ENCODE results near the gene ABCA9.
"Not testable (repeated sequence)": the region's sequence is repeated elsewhere in the genome, so short reads cannot be mapped to it uniquely, and the experiment has no call there.

ABCA9 gene

DNA sequence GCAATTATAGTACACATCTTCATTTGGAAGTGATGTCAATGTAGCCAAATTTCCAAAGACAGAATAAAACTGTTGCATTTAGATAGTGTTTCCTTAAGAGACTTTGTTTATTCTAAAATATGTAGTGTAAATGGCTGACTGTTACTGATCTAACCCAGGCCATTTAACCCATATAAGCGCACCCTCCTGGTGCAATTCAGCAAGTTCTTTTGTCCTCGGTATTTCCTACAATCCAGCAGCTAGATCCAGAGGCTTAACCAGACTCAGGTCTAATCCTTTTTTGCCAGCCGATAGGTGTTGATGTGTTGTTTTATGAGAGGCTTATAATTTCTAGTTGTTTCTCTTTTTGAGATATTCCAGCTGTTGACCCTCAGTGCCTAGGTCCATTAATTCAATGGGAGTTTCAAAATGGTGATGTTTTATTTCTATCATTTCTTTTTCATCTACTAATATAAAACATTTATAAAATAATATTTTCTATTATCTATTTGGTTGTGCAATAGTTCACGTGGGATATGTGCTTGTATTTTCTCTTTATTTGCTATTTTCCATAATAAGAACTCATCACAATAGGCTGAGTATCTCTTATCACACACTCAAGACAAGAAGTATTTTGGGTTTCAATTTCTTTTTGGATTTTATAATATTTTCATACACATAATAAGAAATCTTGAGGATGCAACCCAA lies 14.5 kb downstream of the ABCA9 start:
- DNase-seq (ENCODE audit: low read depth in 1 of 2, low spot score in 1 of 2), result no peak
- TF ChIP-seq JUND (IDR thresholded peaks at IDR 0.05; ENCODE audit: low read depth), result no peak
- in situ Hi-C loops (cut with HindIII; ENCODE audit: low pct_unique_long_range_greater_than_20kb, low sequenced_read_pairs), result no loop called here

DNA sequence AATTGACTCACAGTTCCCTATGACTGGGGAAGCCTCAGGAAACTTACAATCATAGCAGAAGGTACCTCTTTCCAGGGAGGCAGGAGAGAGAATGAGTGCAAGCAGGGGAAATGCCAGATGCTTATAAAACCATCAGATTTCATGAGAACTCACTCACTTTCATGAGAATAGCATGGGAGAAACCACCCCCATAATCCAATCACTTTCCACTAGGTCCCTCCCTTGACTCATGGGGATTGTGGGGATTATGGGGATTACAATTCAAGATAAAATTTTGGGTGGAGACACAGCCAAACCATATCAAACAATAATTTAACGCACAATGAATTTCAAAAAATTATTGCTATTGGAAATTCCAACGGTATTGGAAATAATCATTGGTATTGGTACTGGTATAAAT lies 15.1 kb downstream of the ABCA9 start:
- TF ChIP-seq JUND (IDR thresholded peaks at IDR 0.05; ENCODE audit: low read depth), result no peak
- in situ Hi-C loops (cut with HindIII; ENCODE audit: low pct_unique_long_range_greater_than_20kb, low sequenced_read_pairs), result no loop called here
- DNase-seq (ENCODE audit: low read depth in 1 of 2, low spot score in 1 of 2), result no peak

DNA sequence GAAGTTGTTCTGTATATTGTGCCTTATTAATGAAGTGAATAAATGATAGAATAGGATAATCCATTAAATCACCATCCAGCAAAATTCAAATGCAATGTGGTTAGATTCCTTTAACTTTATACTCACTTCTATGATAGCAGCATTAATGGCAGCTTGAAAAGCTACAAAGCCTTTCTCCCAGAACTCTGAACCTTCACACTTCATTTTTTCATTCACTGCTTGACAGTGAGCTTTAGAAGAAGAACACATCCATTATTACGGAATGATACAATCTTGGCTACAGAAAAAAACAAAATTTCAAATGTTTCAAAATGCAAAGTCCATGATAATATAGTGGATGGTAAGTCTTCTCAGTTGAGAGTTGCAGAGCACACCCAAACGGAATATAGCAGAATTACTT lies 16.4 kb downstream of the ABCA9 start:
- no peak for TF ChIP-seq JUND (IDR thresholded peaks at IDR 0.05; ENCODE audit: low read depth)
- in situ Hi-C loops (cut with HindIII; ENCODE audit: low pct_unique_long_range_greater_than_20kb, low sequenced_read_pairs), result no loop called here

DNA sequence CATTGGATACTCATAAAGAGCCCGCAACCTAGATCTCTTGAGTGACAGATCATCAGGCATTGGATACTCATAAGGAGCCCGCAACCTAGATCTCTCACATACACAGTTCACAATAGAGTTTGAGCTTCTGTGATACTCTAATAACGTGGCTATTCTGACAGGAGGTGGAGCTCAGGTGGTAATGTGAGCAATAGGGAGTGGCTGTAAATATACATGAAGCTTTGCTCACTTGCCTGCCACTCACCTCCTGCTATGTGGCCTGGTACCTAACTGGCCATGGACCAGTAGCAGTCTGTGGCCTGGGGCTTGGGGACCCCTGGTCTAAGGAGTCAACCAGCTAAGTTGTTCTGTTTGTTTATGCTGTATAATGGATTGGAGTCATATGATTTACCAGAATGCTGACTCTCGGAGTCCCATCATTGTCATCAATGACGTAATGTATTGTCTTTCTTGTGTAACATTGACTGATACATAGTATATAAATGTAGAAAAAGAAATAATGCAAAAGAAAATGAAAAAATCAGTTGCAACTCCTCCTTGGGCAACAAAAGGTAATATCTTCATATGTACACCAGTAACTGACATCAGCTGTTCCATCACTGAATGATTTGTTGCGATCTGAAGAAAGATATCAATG lies 17.5 kb downstream of the ABCA9 start:
- no peak for DNase-seq (ENCODE audit: low read depth in 1 of 2, low spot score in 1 of 2)
- in situ Hi-C loops (cut with HindIII; ENCODE audit: low pct_unique_long_range_greater_than_20kb, low sequenced_read_pairs), result no loop called here
- TF ChIP-seq JUND (IDR thresholded peaks at IDR 0.05; ENCODE audit: low read depth), result no peak

More for the DNA sequence above, 16.4 kb downstream of the ABCA9 start:
- DNase-seq (ENCODE audit: low read depth in 1 of 2, low spot score in 1 of 2), result no peak

DNA sequence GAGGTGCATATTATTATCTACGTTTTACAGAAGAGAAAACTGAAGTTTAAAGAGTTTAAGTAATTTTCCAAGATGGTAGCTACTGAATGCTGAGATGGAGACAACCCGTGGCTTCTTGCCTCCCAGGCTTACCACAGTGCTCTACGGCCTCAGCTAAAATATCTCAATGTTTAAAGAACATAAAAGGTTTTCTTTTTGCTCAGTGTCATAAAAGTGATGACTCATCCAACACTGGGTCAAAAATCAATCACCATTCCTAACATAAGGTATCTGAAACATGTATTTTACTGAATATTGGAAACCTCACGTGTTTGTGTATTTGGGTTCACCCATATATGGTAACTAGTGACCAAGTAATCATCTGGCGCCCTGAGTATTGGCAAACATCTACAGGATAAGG lies 18.4 kb downstream of the ABCA9 start:
- no peak for TF ChIP-seq JUND (IDR thresholded peaks at IDR 0.05; ENCODE audit: low read depth)
- in situ Hi-C loops (cut with HindIII; ENCODE audit: low pct_unique_long_range_greater_than_20kb, low sequenced_read_pairs), result no loop called here
- DNase-seq (ENCODE audit: low read depth in 1 of 2, low spot score in 1 of 2), result no peak

DNA sequence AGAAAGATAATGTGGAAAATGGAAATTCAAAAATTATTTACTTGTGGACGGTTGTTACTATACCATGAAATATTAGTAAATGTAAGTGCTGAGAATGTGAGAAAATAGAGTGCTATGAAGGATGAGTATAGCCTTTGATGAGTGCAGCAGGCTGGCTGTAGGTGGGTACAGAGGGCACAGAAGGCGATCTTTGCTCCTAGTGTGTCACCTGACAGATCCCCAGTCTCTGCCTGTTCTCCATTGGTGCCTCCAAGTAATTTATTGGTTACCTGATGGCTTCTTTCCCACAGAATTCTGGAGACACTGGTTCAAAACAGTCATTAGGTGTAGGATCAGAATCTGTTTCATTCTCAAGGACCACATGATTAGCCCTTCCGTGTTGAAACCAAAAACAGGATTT lies 28.9 kb downstream of the ABCA9 start:
- TF ChIP-seq JUND (IDR thresholded peaks at IDR 0.05; ENCODE audit: low read depth), result no peak
- DNase-seq (ENCODE audit: low read depth in 1 of 2, low spot score in 1 of 2), result no peak
- in situ Hi-C loops (cut with HindIII; ENCODE audit: low pct_unique_long_range_greater_than_20kb, low sequenced_read_pairs), result no loop called here

DNA sequence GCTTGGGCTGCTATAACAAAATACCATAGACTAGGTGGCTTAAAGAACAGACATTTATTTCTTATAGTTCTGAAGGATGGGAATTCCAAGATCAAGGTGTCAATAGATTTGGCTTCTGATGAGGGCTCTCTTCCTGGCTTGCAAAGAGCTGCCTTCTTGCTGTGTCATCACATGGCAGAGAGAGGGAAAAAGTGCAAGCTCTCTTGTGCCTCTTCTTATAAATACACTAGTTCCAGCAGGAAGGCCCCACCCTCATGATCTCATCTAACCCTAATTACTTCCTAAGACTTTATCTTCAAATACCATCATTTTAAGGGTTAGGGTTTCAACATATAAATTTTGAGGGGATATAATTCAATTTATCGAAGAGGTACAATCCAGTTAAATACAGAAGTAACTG lies 30.6 kb downstream of the ABCA9 start:
- no peak for DNase-seq (ENCODE audit: low read depth in 1 of 2, low spot score in 1 of 2)
- in situ Hi-C loops (cut with HindIII; ENCODE audit: low pct_unique_long_range_greater_than_20kb, low sequenced_read_pairs), result no loop called here
- TF ChIP-seq JUND (IDR thresholded peaks at IDR 0.05; ENCODE audit: low read depth), result no peak

DNA sequence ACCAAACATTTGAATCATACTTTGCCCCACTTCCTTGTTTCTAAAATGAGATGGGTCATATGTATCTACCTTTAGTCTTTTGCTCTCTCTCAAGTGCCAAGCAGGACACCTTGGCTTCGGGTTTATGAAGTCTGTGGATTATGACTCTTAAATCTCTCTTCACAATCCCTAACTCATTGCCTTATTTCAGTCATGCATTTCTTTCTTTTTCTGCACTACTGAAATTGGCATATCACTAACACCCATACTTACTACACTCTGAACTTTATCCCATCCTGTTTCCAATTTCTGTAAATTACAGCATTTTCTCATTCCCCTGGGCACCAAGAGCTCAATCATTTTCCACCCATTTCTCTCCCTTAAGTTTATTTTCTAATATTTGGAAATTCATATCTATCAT lies 42.0 kb downstream of the ABCA9 start:
- DNase-seq (ENCODE audit: low read depth in 1 of 2, low spot score in 1 of 2), result no peak
- in situ Hi-C loops (cut with HindIII; ENCODE audit: low pct_unique_long_range_greater_than_20kb, low sequenced_read_pairs), result no loop called here
- TF ChIP-seq JUND (IDR thresholded peaks at IDR 0.05; ENCODE audit: low read depth), result no peak

DNA sequence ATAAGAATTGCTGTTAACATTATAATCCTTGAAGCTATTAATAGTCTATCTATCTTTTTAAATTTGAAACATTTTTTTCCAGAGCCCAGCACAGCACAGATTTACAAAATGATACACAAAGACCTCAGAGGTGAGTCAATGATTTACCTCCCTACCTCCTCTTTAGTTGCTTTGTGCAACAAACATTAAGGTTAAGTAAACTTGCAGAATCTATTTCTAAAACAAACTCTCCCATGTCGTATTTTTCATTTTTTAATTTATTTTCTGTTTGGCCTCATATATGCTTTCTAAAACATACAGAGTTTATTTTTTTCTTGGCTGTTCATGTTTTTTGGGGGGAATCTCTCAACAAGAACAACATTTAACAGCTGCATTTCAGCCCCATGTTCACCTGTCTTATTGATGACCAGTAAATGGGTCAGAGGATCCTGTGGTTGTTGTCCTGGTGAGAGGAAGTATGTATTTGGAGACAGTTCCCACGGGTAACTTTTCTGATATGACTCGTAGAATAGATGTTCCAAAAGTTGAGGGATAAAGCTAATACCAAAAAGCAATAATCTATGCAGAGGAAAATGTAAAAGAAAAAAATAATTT lies 42.6 kb downstream of the ABCA9 start:
- in situ Hi-C loops (cut with HindIII; ENCODE audit: low pct_unique_long_range_greater_than_20kb, low sequenced_read_pairs), result no loop called here
- DNase-seq (ENCODE audit: low read depth in 1 of 2, low spot score in 1 of 2), result no peak
- TF ChIP-seq JUND (IDR thresholded peaks at IDR 0.05; ENCODE audit: low read depth), result no peak

DNA sequence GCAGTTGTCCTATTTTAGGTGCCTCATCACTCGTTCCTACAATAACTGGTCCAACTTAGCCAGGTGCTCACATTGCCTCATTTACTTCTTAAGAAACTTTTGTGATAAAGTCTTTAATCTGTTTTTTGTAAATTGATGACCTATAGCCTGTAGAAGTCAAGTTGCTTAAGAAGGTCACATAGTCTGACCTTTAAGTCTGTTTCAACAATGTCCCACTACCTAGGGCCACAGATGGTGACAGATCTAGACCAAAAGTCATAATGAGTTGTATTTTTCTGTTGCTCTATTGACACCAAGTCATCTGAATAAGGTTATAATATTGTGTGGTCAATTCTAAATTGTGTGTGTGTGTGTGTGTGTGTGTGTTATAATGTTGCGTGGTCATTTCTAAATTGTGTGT lies 45.1 kb downstream of the ABCA9 start:
- in situ Hi-C loops (cut with HindIII; ENCODE audit: low pct_unique_long_range_greater_than_20kb, low sequenced_read_pairs), result no loop called here
- TF ChIP-seq JUND (IDR thresholded peaks at IDR 0.05; ENCODE audit: low read depth), result no peak
- DNase-seq (ENCODE audit: low read depth in 1 of 2, low spot score in 1 of 2), result no peak

DNA sequence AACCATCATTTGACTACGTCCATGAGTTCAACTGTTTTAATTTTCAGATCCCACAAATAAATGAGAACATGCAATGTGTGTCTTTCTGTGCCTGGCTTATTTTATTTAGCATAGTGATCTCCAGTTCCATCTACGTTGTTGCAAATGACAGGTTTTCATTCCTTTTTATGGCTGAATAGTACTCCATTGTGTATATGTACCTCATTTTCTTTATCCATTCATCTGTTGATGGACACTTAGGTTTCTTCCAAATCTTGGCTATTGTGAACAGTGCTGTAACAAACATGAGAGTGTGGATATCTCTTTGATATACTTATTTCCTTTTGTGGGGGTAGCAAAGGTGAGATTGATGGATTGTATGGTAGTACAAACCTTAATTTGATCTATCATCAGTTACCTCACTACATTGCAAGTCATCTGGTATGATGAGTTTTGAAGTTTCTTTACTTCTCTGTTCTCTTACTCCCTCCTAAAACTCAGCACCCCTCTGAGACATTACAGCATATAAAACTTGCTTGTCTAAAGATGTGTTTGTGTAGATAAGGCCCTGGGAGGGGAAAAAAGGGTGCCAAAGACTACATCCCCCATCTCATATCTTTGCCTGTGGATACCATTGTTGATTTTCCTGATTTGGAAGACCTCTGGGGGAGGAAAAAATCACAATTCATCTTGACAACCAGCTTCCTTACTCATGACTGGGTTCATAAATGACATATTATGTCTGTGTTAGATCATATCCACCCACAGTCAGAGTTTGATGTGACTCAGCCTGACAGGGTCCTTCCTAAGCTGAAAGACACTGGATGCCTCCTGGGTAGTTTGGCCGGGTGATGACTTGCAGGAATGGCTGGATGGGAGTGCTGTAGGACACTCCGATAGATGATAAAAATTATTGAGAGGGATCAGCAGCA lies 47.6 kb downstream of the ABCA9 start:
- in situ Hi-C loops (cut with HindIII; ENCODE audit: low pct_unique_long_range_greater_than_20kb, low sequenced_read_pairs), result no loop called here
- no peak for DNase-seq (ENCODE audit: low read depth in 1 of 2, low spot score in 1 of 2)
- no peak for TF ChIP-seq JUND (IDR thresholded peaks at IDR 0.05; ENCODE audit: low read depth)

DNA sequence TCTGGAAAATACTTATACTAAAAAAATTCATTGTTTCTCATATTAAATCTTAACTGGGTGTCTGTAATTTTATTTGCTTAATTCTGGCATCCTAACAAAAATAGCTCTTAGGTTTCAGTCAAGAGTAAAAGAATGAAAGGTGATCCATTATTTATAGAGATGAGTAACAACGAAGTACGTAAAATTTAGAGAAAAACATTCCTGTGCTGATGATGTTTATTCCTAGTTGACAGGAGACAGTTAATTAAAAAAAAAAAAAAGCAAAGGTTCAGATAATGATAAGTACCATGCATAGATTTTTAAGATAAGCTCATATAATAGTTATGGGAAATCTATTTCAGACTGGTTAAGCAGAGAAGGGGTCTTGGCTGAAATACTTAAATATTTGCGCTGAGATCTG lies 50.8 kb downstream of the ABCA9 start:
- in situ Hi-C loops (cut with HindIII; ENCODE audit: low pct_unique_long_range_greater_than_20kb, low sequenced_read_pairs), result no loop called here
- DNase-seq (ENCODE audit: low read depth in 1 of 2, low spot score in 1 of 2), result no peak
- TF ChIP-seq JUND (IDR thresholded peaks at IDR 0.05; ENCODE audit: low read depth), result no peak

DNA sequence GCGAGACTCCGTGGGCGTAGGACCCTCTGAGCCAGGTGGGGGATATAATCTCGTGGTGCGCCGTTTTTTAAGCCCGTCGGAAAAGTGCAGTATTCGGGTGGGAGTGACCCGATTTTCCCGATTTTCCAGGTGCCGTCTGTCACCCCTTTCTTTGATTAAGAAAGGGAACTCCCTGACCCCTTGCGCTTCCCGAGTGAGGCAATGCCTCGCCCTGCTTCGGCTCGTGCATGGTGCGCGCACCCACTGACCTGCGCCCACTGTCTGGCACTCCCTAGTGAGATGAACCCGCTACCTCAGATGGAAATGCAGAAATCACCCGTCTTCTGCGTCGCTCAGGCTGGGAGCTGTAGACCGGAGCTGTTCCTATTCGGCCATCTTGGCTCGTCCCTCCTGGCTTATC lies 56.0 kb downstream of the ABCA9 start:
- in situ Hi-C loops (cut with HindIII; ENCODE audit: low pct_unique_long_range_greater_than_20kb, low sequenced_read_pairs); DNase-seq (ENCODE audit: low read depth in 1 of 2, low spot score in 1 of 2): not testable (repeated sequence)

DNA sequence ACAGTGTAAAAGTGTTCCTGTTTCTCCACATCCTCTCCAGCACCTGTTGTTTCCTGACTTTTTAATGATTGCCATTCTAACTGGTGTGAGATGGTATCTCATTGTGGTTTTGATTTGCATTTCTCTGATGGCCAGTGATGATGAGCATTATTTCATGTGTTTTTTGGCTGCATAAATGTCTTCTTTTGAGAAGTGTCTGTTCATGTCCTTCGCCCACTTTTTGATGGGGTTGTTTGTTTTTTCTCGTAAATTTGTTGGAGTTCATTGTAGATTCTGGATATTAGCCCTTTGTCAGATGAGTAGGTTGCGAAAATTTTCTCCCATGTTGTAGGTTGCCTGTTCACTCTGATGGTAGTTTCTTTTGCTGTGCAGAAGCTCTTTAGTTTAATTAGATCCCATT lies 61.0 kb downstream of the ABCA9 start:
- DNase-seq (ENCODE audit: low read depth in 1 of 2, low spot score in 1 of 2); in situ Hi-C loops (cut with HindIII; ENCODE audit: low pct_unique_long_range_greater_than_20kb, low sequenced_read_pairs): not testable (repeated sequence)
